ENCODE data around the gene GALK2. TPM values are rescaled to one million over a fixed set of nuclear protein-coding genes. Genes with fewer than 3 reads are reported as not detected.

Gene GALK2
- total and polyA plus RNA-seq, 2 donors (not counting 1 experiment from before 2014, with no cell fraction given) = 11.2 to 23.1 TPM

GRCh38 chr15:49155834-49156627, 14.0 kb upstream of the GALK2 start:
- H3K27me3 Mint-ChIP-seq = no peaks in the 10 kb centered on the region
- DNase-seq = no peak
- H3K4me1 ChIP-seq (ENCODE audit: control insufficient read depth in 2 of 2, insufficient read depth in 2 of 2, low read length in 2 of 2) = peaks cover 11 to 25% of the 10 kb centered on the region in 2 donors

More at GRCh38 chr15:49155834-49156627, 14.0 kb upstream of the GALK2 start:
- Histone ChIP-seq H3K4me3 (ENCODE audit: control extremely low read depth in 1 of 5, extremely low read depth in 1 of 5, insufficient read depth in 1 of 5, low read depth in 2 of 5, low read length in 4 of 5) (peak overlapping the region; percentile 80 to 99 (median 90)), H3K79me2 (ENCODE audit: control insufficient read depth, insufficient read depth, low read length) (peaks cover 64% of the 10 kb centered on the region), H3K27me3 (replicated peaks in 1 of 4; ENCODE audit: control extremely low read depth in 1 of 4, control insufficient read depth in 3 of 4, insufficient read depth in 4 of 4, low read length in 3 of 4) (no peaks in the 10 kb centered on the region), H3K4me2 (replicated peaks; ENCODE audit: low read depth, low read length, poor library complexity, severe bottlenecking) (peak overlapping the region; percentile 92), H3K27ac (ENCODE audit: low read length in 2 of 2) (peak overlapping the region; percentile 64 to 92), H3K36me3 (replicated peaks in 1 of 2; ENCODE audit: control extremely low read depth in 1 of 2, control insufficient read depth in 1 of 2, extremely low read depth in 1 of 2, insufficient read depth in 2 of 2, low read length in 1 of 2) (no peaks in the 10 kb centered on the region), H3K9ac (ENCODE audit: low read length) (peak overlapping the region; percentile 96), H4K20me1 (ENCODE audit: control insufficient read depth, insufficient read depth, low read length, poor library complexity, severe bottlenecking) (peaks cover 2% of the 10 kb centered on the region), H2AFZ (ENCODE audit: insufficient read depth, low read depth, low read length, poor library complexity, severe bottlenecking) (peak overlapping the region; percentile 97), H3K9me3 (ENCODE audit: control extremely low read depth in 1 of 3, control insufficient read depth in 2 of 3, insufficient read depth in 1 of 3, low read length in 2 of 3) (no peaks in the 10 kb centered on the region)
- POLR2A ChIA-PET = interaction anchor here (0.7 to 1.3 kb wide), 4 partner anchors 14 to 465 kb away, joined by 3 to 7 read pairs (median 4); partner anchors contain the start of genes DTWD1, EID1, FAM227B and GALK2
- Mint-ChIP-seq H3K4me1 (peaks cover 38% of the 10 kb centered on the region), H3K27ac (peak overlapping the region; percentile 96), H3K9me3 (ENCODE audit: insufficient read depth) (no peaks in the 10 kb centered on the region), H3K4me3 (peak overlapping the region; percentile 98)
- peak; percentile 15 for ATAC-seq (ENCODE audit: low read depth)
- 1% methylated on average over 8 of the region's 26 CpGs for WGBS (ENCODE audit: insufficient coverage)
- intact Hi-C loops (cut with micrococcal nuclease) = loop anchor here (1.0 to 5.0 kb wide), 8 partner anchors 14 to 1751 kb away; partner anchors contain the start of genes CEP152, EID1, FAM227B and GALK2
- no peak for TF ChIP-seq EZH2 (IDR thresholded peaks at IDR 0.05; ENCODE audit: borderline replicate concordance, insufficient read depth, low read depth, low read length, poor library complexity, severe bottlenecking)
- TF ChIP-seq CTCF (IDR thresholded peaks at IDR 0.05) = no peak
- CTCF ChIA-PET = interaction anchor here (0.6 to 2.7 kb wide), 5 partner anchors 10 to 293 kb away, joined by 3 to 23 read pairs (median 9); partner anchors contain the start of gene SECISBP2L
